ENCODE data around the gene TMEM19. TPM values are rescaled to one million over a fixed set of nuclear protein-coding genes. Genes with fewer than 3 reads are reported as not detected.

TMEM19 gene
- polyA plus RNA-seq, 1 of the 3 experiments (the other 2 are of a cell fraction), result 12.6 TPM

DNA sequence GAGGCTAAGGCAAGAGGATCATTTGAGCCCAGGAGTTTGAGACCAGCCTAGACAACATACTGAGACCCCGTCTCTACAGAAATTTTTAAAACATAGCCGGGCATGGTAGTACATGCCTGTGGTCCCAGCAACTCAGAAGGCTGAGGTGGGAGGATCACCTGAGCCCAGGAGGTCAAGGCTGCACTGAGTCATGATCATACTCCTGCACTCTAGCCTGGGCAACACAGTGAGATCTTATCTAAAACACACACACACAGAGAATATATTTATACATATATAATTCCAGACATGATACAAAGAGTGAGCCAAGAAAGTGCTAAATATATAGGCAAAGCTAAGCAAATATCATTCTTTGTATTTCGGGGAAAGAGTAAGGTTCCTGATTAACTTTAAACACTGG, 31.7 kb upstream of the TMEM19 start:
- CTCF ChIA-PET, result interaction anchor here (0.9 kb wide), 1 partner anchor 17 kb away, joined by 3 read pairs; no protein-coding TSS in a partner anchor

GRCh38 chr12:71655495-71655894, 30.4 kb upstream of the TMEM19 start:
- DNase-seq, result no peak
- H3K9ac ChIP-seq, result no peak overlapping the region
- peaks cover 0 to 7% of the 10 kb centered on the region in 2 experiments; a peak in 2 of 4 replicates for H3K4me1 ChIP-seq (ENCODE audit: control insufficient read depth in 1 of 2, insufficient read depth in 2 of 2, low read depth in 1 of 2, low read length in 1 of 2)
- no peaks in the 10 kb centered on the region for H3K9me2 ChIP-seq
- ChIA-PET CTCF (interaction anchor here (1.0 kb wide), 1 partner anchor 92 kb away, joined by 3 read pairs; no protein-coding TSS in a partner anchor), POLR2A (no interaction called here)
- H3K27ac ChIP-seq (ENCODE audit: low read depth in 2 of 2, low read length in 1 of 2), result no peak overlapping the region
- H3K4me2 ChIP-seq, result no peak overlapping the region
- no peaks in the 10 kb centered on the region for H3F3A ChIP-seq (replicated peaks; ENCODE audit: insufficient read depth)
- H3K9me3 ChIP-seq, result 0 out of 2 replicates have a peak, but pooled peaks cover 13% of the 10 kb centered on the region
- WGBS (ENCODE audit: low lambda C conversion rate), result 92% methylated on average over 1 of the region's 1 CpG
- peaks cover 80 to 97% of the 10 kb centered on the region in 2 experiments for H3K36me3 ChIP-seq (replicated peaks in 1 of 2; ENCODE audit: control insufficient read depth in 1 of 2, insufficient read depth in 2 of 2, low read length in 1 of 2)
- H3K4me3 ChIP-seq (ENCODE audit: low read depth in 2 of 2, low read length in 1 of 2), result no peak overlapping the region
- H4K20me1 ChIP-seq (ENCODE audit: insufficient read depth), result peaks cover 30% of the 10 kb centered on the region
- H3K27me3 ChIP-seq (ENCODE audit: insufficient read depth), result no peaks in the 10 kb centered on the region
- no peak overlapping the region for H2AFZ ChIP-seq (ENCODE audit: low read depth)
- peaks cover 99% of the 10 kb centered on the region for H3K79me2 ChIP-seq (ENCODE audit: insufficient read depth)
- TF ChIP-seq NRF1 (IDR thresholded peaks at IDR 0.05; ENCODE audit: low read depth, low read length), result no peak
- no peak for TF ChIP-seq GABPA (IDR thresholded peaks at IDR 0.05; ENCODE audit: low read depth)
- TF ChIP-seq IRF3 (IDR thresholded peaks at IDR 0.05; ENCODE audit: low read depth, low read length), result no peak
- TF ChIP-seq, protein P1, sequence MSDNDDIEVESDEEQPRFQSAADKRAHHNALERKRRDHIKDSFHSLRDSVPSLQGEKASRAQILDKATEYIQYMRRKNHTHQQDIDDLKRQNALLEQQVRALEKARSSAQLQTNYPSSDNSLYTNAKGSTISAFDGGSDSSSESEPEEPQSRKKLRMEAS (IDR thresholded peaks at IDR 0.05; ENCODE audit: low read depth), result no peak
- TF ChIP-seq, protein P2, sequence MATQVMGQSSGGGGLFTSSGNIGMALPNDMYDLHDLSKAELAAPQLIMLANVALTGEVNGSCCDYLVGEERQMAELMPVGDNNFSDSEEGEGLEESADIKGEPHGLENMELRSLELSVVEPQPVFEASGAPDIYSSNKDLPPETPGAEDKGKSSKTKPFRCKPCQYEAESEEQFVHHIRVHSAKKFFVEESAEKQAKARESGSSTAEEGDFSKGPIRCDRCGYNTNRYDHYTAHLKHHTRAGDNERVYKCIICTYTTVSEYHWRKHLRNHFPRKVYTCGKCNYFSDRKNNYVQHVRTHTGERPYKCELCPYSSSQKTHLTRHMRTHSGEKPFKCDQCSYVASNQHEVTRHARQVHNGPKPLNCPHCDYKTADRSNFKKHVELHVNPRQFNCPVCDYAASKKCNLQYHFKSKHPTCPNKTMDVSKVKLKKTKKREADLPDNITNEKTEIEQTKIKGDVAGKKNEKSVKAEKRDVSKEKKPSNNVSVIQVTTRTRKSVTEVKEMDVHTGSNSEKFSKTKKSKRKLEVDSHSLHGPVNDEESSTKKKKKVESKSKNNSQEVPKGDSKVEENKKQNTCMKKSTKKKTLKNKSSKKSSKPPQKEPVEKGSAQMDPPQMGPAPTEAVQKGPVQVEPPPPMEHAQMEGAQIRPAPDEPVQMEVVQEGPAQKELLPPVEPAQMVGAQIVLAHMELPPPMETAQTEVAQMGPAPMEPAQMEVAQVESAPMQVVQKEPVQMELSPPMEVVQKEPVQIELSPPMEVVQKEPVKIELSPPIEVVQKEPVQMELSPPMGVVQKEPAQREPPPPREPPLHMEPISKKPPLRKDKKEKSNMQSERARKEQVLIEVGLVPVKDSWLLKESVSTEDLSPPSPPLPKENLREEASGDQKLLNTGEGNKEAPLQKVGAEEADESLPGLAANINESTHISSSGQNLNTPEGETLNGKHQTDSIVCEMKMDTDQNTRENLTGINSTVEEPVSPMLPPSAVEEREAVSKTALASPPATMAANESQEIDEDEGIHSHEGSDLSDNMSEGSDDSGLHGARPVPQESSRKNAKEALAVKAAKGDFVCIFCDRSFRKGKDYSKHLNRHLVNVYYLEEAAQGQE (IDR thresholded peaks at IDR 0.05; ENCODE audit: low read depth, low read length), result no peak
- no peak for TF ChIP-seq ELF1 (IDR thresholded peaks at IDR 0.05)
- TF ChIP-seq TEAD4 (IDR thresholded peaks at IDR 0.05; ENCODE audit: borderline replicate concordance, insufficient read depth), result no peak
- no peak for TF ChIP-seq NFIC (IDR thresholded peaks at IDR 0.05; ENCODE audit: borderline replicate concordance)
- TF ChIP-seq MEF2A (IDR thresholded peaks at IDR 0.05; ENCODE audit: borderline replicate concordance, low read depth), result no peak
- TF ChIP-seq EZH2phosphoT487 (IDR thresholded peaks at IDR 0.05; ENCODE audit: borderline replicate concordance, low read depth), result no peak
- no peak for TF ChIP-seq YY1 (IDR thresholded peaks at IDR 0.05; ENCODE audit: low read depth)
- TF ChIP-seq FOXJ3 (CRISPR knock-in tag; IDR thresholded peaks at IDR 0.05), result no peak
- TF ChIP-seq FOSL2 (IDR thresholded peaks at IDR 0.05; ENCODE audit: borderline replicate concordance, low read depth), result no peak
- TF ChIP-seq USF2 (IDR thresholded peaks at IDR 0.05; ENCODE audit: borderline replicate concordance, low read depth, low read length), result no peak
- TF ChIP-seq MXI1 (IDR thresholded peaks at IDR 0.05; ENCODE audit: low read depth, low read length), result no peak

More for the DNA sequence above, 31.7 kb upstream of the TMEM19 start:
- Histone ChIP-seq H3K27ac (ENCODE audit: low read depth in 2 of 2, low read length in 1 of 2) (no peak overlapping the region), H3K36me3 (replicated peaks in 1 of 2; ENCODE audit: control insufficient read depth in 1 of 2, insufficient read depth in 2 of 2, low read length in 1 of 2) (peaks cover 77 to 92% of the 10 kb centered on the region in 2 experiments), H3K4me1 (ENCODE audit: control insufficient read depth in 1 of 2, insufficient read depth in 2 of 2, low read depth in 1 of 2, low read length in 1 of 2) (peaks cover 0 to 4% of the 10 kb centered on the region in 2 experiments; a peak in 2 of 4 replicates), H2AFZ (ENCODE audit: low read depth) (no peak overlapping the region), H3K4me2 (no peak overlapping the region), H4K20me1 (ENCODE audit: insufficient read depth) (peaks cover 25% of the 10 kb centered on the region), H3K9me2 (no peaks in the 10 kb centered on the region), H3K79me2 (ENCODE audit: insufficient read depth) (peaks cover 99% of the 10 kb centered on the region), H3K9me3 (0 out of 2 replicates have a peak, but pooled peaks cover 13% of the 10 kb centered on the region), H3K27me3 (ENCODE audit: insufficient read depth) (no peaks in the 10 kb centered on the region), H3K4me3 (ENCODE audit: low read depth in 2 of 2, low read length in 1 of 2) (no peak overlapping the region), H3K9ac (no peak overlapping the region), H3F3A (replicated peaks; ENCODE audit: insufficient read depth) (no peaks in the 10 kb centered on the region)
- no peak for TF ChIP-seq RCOR1 (IDR thresholded peaks at IDR 0.05; ENCODE audit: low read length)
- TF ChIP-seq FOXM1 (IDR thresholded peaks at IDR 0.05; ENCODE audit: low read depth), result no peak
- TF ChIP-seq, protein P3, sequence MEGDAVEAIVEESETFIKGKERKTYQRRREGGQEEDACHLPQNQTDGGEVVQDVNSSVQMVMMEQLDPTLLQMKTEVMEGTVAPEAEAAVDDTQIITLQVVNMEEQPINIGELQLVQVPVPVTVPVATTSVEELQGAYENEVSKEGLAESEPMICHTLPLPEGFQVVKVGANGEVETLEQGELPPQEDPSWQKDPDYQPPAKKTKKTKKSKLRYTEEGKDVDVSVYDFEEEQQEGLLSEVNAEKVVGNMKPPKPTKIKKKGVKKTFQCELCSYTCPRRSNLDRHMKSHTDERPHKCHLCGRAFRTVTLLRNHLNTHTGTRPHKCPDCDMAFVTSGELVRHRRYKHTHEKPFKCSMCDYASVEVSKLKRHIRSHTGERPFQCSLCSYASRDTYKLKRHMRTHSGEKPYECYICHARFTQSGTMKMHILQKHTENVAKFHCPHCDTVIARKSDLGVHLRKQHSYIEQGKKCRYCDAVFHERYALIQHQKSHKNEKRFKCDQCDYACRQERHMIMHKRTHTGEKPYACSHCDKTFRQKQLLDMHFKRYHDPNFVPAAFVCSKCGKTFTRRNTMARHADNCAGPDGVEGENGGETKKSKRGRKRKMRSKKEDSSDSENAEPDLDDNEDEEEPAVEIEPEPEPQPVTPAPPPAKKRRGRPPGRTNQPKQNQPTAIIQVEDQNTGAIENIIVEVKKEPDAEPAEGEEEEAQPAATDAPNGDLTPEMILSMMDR (IDR thresholded peaks at IDR 0.05), result no peak
- no peak for TF ChIP-seq NRF1 (IDR thresholded peaks at IDR 0.05; ENCODE audit: low read depth, low read length)
- no peak for TF ChIP-seq YY1 (IDR thresholded peaks at IDR 0.05; ENCODE audit: low read depth)
- TF ChIP-seq FOXJ3 (CRISPR knock-in tag; IDR thresholded peaks at IDR 0.05), result no peak
- no peak for TF ChIP-seq FOSL2 (IDR thresholded peaks at IDR 0.05; ENCODE audit: borderline replicate concordance, low read depth)
- TF ChIP-seq MXI1 (IDR thresholded peaks at IDR 0.05; ENCODE audit: low read depth, low read length), result no peak
- no peak for DNase-seq
- 73% methylated on average over 3 of the region's 3 CpGs for WGBS (ENCODE audit: low lambda C conversion rate)
- POLR2A ChIA-PET, result no interaction called here

All from SK-N-SH (cell line).